Fibroblast of lung (primary cell): ENCODE data around the gene GRIN1. TPM values are rescaled to one million over a fixed set of nuclear protein-coding genes. Genes with fewer than 3 reads are reported as not detected.

ENCODE experiments used
- DNase-seq, 2 donors: peaks; one replicate each; pipeline versions ENCODE4 v3.0.0 to v3.0.0-alpha.2; 2010; ENCODE audit warnings: low read depth in 2 of 2
- H2AFZ ChIP-seq: 2 replicates; pipeline ENCODE4 v1.5.1; 2012; ENCODE audit warnings: low read length, control low read depth, inconsistent platforms
- H3K27ac ChIP-seq: 2 replicates; pipeline ENCODE4 v1.5.1; 2011; ENCODE audit warnings: low read length, control low read depth; ENCODE audit not compliant: insufficient read depth
- H3K27me3 ChIP-seq: 2 replicates; pipeline ENCODE4 v1.5.1; 2011; ENCODE audit warnings: mild to moderate bottlenecking, low read length; ENCODE audit not compliant: control insufficient read depth, insufficient read depth
- H3K36me3 ChIP-seq: 2 replicates; pipeline ENCODE4 v1.5.1; 2011; ENCODE audit warnings: low read length; ENCODE audit not compliant: control insufficient read depth, insufficient read depth
- H3K4me1 ChIP-seq: 2 replicates; pipeline ENCODE4 v1.5.1; 2011; ENCODE audit warnings: low read length; ENCODE audit not compliant: control insufficient read depth, insufficient read depth; ENCODE audit errors: extremely low read depth
- H3K4me2 ChIP-seq: 2 replicates; pipeline ENCODE4 v1.5.1; 2011; ENCODE audit warnings: low read length, control low read depth; ENCODE audit not compliant: insufficient read depth; ENCODE audit errors: extremely low read depth
- H3K4me3 ChIP-seq, 4 experiments: fragments of 200-600 bp in 1 of 4; sonication (generic) in 1 of 4; replicated peaks in 1 of 4; 2 replicates each; pipeline ENCODE4 v1.5.1; 2011 to 2016; ENCODE audit warnings: low read length in 4 of 4, low read depth in 3 of 4, mild to moderate bottlenecking in 3 of 4, control low read depth in 2 of 4, inconsistent platforms in 1 of 4, mixed read lengths in 1 of 4; ENCODE audit not compliant: insufficient read depth in 1 of 4; ENCODE audit errors: control extremely low read depth in 1 of 4
- H3K79me2 ChIP-seq: 2 replicates; pipeline ENCODE4 v1.5.1; 2012; ENCODE audit warnings: mild to moderate bottlenecking, low read length, inconsistent platforms; ENCODE audit not compliant: control insufficient read depth, insufficient read depth
- H3K9ac ChIP-seq: 2 replicates; pipeline ENCODE4 v1.5.1; 2011; ENCODE audit warnings: mild to moderate bottlenecking, low read length, control low read depth; ENCODE audit not compliant: insufficient read depth
- H3K9me3 ChIP-seq: 2 replicates; pipeline ENCODE4 v1.5.1; 2012; ENCODE audit warnings: low read depth, low read length; ENCODE audit not compliant: control insufficient read depth, insufficient read depth
- H4K20me1 ChIP-seq: 2 replicates; pipeline ENCODE4 v1.5.1; 2011; ENCODE audit warnings: low read length; ENCODE audit not compliant: control insufficient read depth, insufficient read depth; ENCODE audit errors: extremely low read depth
- CTCF ChIP-seq, 2 donors: IDR thresholded peaks in 1 of 2; conservative IDR thresholded peaks in 1 of 2; 1 replicate in 1 of 2; 2 replicates in 1 of 2; pipeline ENCODE4 v1.5.1; 2011 to 2012; ENCODE audit warnings: low read length in 2 of 2, control low read depth in 1 of 2, inconsistent platforms in 1 of 2, low read depth in 1 of 2, mild to moderate bottlenecking in 1 of 2
- EZH2 ChIP-seq: IDR thresholded peaks from 2 replicates; pipeline ENCODE4 v1.5.1; 2012; ENCODE audit warnings: low read length, control low read depth, mild to moderate bottlenecking; ENCODE audit errors: missing control alignments
- polyA plus RNA-seq, 2 donors: library from polyadenylated mRNA; depleted of rRNA in 1 of 2; stranded (reverse) in 1 of 2; unstranded in 1 of 2; fragments of >200 nt; gene quantifications; 2 replicates each; pipeline ENCODE4 v1.2.1, GENCODE V29; 2011 to 2012; ENCODE audit warnings: missing spikeins in 1 of 2
- total RNA-seq: library from RNA; depleted of rRNA; stranded (reverse); fragments of >200 nt; gene quantifications from 2 replicates; pipeline ENCODE4 v1.2.1, GENCODE V29; 2014

The GRIN1 gene
- total and polyA plus RNA-seq, 2 donors (not counting 1 experiment from before 2014, with no cell fraction given), result under 0.01 to 0.08 TPM

GRCh38 chr9:137176302-137177182, 37.6 kb downstream of the GRIN1 start:
- no peaks in the 10 kb centered on the region for H4K20me1 ChIP-seq
- no peaks in the 10 kb centered on the region for H3K27me3 ChIP-seq
- peaks cover 2% of the 10 kb centered on the region for H3K4me1 ChIP-seq
- no peak overlapping the region for H3K4me2 ChIP-seq
- H3K36me3 ChIP-seq, result peaks cover 21% of the 10 kb centered on the region
- H3K9me3 ChIP-seq, result no peaks in the 10 kb centered on the region
- H3K27ac ChIP-seq, result no peak overlapping the region
- no peak overlapping the region for H3K4me3 ChIP-seq
- TF ChIP-seq CTCF (conservative IDR thresholded peaks at IDR 0.05 in 1 of 2, IDR thresholded peaks at IDR 0.05 in 1 of 2; ENCODE audit: low read depth in 1 of 2, low read length in 2 of 2) (peak; percentile 29 to 65), EZH2 (no peak)
- no peak overlapping the region for H3K9ac ChIP-seq
- H3K79me2 ChIP-seq, result no peaks in the 10 kb centered on the region
- peak; percentile 18 to 26 for DNase-seq
- H2AFZ ChIP-seq, result no peak overlapping the region

- no peak for TF ChIP-seq CTCF (conservative IDR thresholded peaks at IDR 0.05 in 1 of 2, IDR thresholded peaks at IDR 0.05 in 1 of 2; ENCODE audit: low read depth in 1 of 2, low read length in 2 of 2)
- no peak for TF ChIP-seq EZH2
- no peak overlapping the region for H3K9ac ChIP-seq
- H3K4me2 ChIP-seq, result no peak overlapping the region
- no peaks in the 10 kb centered on the region for H3K27me3 ChIP-seq
- peaks cover 2% of the 10 kb centered on the region for H3K4me1 ChIP-seq
- no peak overlapping the region for H3K4me3 ChIP-seq
- no peaks in the 10 kb centered on the region for H3K9me3 ChIP-seq
- peaks cover 29% of the 10 kb centered on the region for H3K36me3 ChIP-seq
- no peak overlapping the region for H2AFZ ChIP-seq
- H4K20me1 ChIP-seq, result no peaks in the 10 kb centered on the region
- H3K79me2 ChIP-seq, result no peaks in the 10 kb centered on the region
- DNase-seq, result no peak
- H3K27ac ChIP-seq, result no peak overlapping the region
These were observed 39.4 kb downstream of the GRIN1 start for GRCh38 chr9:137178201-137178938.

DNA sequence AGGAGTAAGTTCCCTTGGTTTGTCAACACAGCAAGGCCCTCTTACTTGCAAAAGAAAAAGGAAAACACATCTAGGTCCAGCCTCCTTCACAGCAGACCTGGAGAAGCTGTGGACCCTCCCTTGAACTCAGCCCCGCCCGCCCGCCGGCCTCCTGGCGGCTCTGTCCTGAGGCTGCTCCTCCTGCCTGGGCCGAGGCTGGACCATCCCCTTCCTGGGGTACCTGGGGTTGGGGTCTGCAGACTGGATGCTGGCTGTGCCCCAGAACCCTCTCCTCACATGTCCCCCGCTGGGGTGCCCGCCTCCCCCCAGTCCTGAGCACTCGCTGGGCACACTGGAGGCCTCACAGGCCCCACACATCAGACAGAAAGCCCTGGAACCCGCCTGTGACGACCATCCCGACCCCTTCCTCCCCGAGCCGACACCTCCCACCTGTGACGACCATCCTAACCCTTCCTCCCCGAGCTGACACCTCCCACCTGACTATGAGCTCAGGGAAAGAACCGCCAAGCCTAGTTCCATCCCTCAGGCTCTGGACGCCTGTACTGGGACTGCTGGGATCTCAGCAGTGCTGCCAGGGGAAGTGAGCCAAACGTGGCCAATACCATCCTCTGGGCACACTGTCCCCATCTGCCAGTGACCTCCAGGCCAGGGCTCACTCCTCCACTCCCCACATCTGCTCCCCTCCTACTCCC, 40.1 kb downstream of the GRIN1 start:
- Histone ChIP-seq H3K4me1 (peaks cover 2% of the 10 kb centered on the region), H3K9me3 (no peaks in the 10 kb centered on the region), H3K79me2 (no peaks in the 10 kb centered on the region), H4K20me1 (no peaks in the 10 kb centered on the region), H3K9ac (no peak overlapping the region), H2AFZ (no peak overlapping the region), H3K4me2 (no peak overlapping the region), H3K27me3 (no peaks in the 10 kb centered on the region), H3K36me3 (peaks cover 34% of the 10 kb centered on the region), H3K27ac (no peak overlapping the region), H3K4me3 (no peak overlapping the region)
- TF ChIP-seq CTCF (conservative IDR thresholded peaks at IDR 0.05 in 1 of 2, IDR thresholded peaks at IDR 0.05 in 1 of 2; ENCODE audit: low read depth in 1 of 2, low read length in 2 of 2) (no peak), EZH2 (no peak)
- DNase-seq, result no peak
